Esophagus squamous epithelium (tissue), 5 donors: ENCODE results near the gene TP53I13. TPM values are rescaled to one million over a fixed set of nuclear protein-coding genes. Genes with fewer than 3 reads are reported as not detected.

Experiments
- DNase-seq: peaks from one replicate; lab custom pipeline; 2025; lab: John Stamatoyannopoulos, UW
- H3K27ac ChIP-seq, 4 donors: fragments of 200-600 bp; sonication (generic); one replicate each; pipeline ENCODE4 v1.5.1; 2016 to 2019; ENCODE audit warnings: mild to moderate bottlenecking in 1 of 4
- H3K27me3 ChIP-seq, 4 donors: fragments of 200-600 bp; sonication (generic); 1 replicate in 3 of 4; 2 replicates in 1 of 4; pipeline versions ENCODE4 v1.5.1 to v1.6.0; 2017 to 2021; ENCODE audit warnings: antibody characterized with exemption in 1 of 4
- H3K36me3 ChIP-seq, 3 donors: fragments of 200-600 bp; sonication (generic); one replicate each; pipeline ENCODE4 v1.5.1; 2016 to 2019
- H3K4me1 ChIP-seq, 3 donors: fragments of 200-600 bp; sonication (generic); one replicate each; pipeline ENCODE4 v1.5.1; 2017 to 2019
- H3K4me3 ChIP-seq, 4 donors: fragments of 200-600 bp; sonication (generic); 1 replicate in 3 of 4; 2 replicates in 1 of 4; pipeline ENCODE4 v1.5.1; 2016 to 2019; ENCODE audit warnings: mild to moderate bottlenecking in 2 of 4, moderate library complexity in 1 of 4
- H3K9me3 ChIP-seq, 3 donors: fragments of 200-600 bp; sonication (generic); one replicate each; pipeline ENCODE4 v1.5.1; 2016 to 2019
- POLR2A ChIP-seq, 4 donors: fragments of 450-650 bp; IDR thresholded peaks; one replicate each; pipeline ENCODE4 v1.6.1; 2017; ENCODE audit warnings: antibody characterized with exemption in 4 of 4, mild to moderate bottlenecking in 4 of 4, moderate library complexity in 3 of 4
- WGBS, 2 donors: methylation state at CpG; one replicate each; pipeline ENCODE4 v1.1.5; 2018; 5-methylcytosine and 5-hydroxymethylcytosine counted together
- intact Hi-C: fragments of 100-400 bp; cut with DNase I; formaldehyde crosslinking; loops from one replicate; pipeline ENCODE4 v1.15.0; 2022
- total RNA-seq, 4 donors: library from RNA; depleted of rRNA; stranded (reverse); fragments of >200 nt; gene quantifications; one replicate each; pipeline ENCODE4 v1.1.0, GENCODE V29; 2016
- TF ChIP-seq, protein P1 (sequence below), 6 experiments: fragments of 450-650 bp in 4 of 6; fragments of 200-600 bp in 2 of 6; sonication (generic) in 2 of 6; IDR thresholded peaks; one replicate each; pipeline ENCODE4 v1.5.1; 2016 to 2019; ENCODE audit warnings: antibody characterized with exemption in 6 of 6, mild to moderate bottlenecking in 4 of 6, moderate library complexity in 4 of 6
- donor health status: DM: yes; HTN: yes; CAD: no.

Gene TP53I13
- total RNA-seq, 4 donors from 2014 or later: 11.8 to 34.9 (median 21.8) TPM

DNA sequence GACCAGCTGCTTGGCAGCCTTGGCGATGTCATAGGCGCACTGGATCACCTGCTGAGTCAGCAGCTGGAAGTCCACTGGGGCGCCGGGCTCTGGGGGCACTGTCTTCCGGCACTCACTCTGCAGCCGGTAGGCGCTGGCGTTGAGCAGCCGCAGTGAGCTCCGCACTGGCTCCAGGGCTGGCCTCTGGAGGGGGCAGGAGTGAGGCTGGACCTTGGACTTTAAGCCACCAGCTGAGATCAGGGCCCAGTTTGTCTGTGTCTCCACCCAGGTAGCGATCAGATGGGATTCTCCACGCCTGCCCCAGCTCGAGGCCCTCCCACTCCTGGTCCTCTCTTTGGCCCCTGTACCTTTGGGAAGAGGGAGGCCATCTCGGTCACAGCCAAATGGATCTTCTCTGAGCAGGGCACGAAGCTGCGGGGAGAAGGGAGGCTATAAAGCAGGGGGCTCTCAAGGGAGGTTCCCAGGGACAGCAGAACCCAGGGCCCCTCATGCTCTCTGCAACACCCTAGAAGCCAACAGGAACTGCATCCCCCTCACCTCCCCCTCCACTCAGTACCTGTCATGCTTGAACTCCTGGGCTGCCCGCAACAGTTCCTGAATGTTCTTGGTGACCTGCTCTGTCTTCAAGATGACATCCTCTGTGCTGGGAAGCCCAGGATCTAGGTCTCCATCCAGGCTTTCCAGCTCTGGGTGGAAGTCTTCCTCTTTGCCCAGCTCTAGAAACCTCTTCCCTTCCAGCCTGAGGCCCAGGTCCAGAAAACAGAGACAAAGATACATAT is 6.4 kb downstream of the TP53I13 start:
- Histone ChIP-seq H3K27me3 (no peaks in the 10 kb centered on the region), H3K27ac (no peak overlapping the region), H3K36me3 (peaks cover 21 to 73% (median 44%) of the 10 kb centered on the region in 3 donors), H3K4me1 (peaks cover 20 to 67% (median 21%) of the 10 kb centered on the region in 3 donors), H3K4me3 (no peak overlapping the region), H3K9me3 (no peaks in the 10 kb centered on the region)
- TF ChIP-seq, protein P1, sequence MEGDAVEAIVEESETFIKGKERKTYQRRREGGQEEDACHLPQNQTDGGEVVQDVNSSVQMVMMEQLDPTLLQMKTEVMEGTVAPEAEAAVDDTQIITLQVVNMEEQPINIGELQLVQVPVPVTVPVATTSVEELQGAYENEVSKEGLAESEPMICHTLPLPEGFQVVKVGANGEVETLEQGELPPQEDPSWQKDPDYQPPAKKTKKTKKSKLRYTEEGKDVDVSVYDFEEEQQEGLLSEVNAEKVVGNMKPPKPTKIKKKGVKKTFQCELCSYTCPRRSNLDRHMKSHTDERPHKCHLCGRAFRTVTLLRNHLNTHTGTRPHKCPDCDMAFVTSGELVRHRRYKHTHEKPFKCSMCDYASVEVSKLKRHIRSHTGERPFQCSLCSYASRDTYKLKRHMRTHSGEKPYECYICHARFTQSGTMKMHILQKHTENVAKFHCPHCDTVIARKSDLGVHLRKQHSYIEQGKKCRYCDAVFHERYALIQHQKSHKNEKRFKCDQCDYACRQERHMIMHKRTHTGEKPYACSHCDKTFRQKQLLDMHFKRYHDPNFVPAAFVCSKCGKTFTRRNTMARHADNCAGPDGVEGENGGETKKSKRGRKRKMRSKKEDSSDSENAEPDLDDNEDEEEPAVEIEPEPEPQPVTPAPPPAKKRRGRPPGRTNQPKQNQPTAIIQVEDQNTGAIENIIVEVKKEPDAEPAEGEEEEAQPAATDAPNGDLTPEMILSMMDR (IDR thresholded peaks at IDR 0.05): no peak
- TF ChIP-seq POLR2A (IDR thresholded peaks at IDR 0.05): no peak
- WGBS, 2 donors: 100% methylated on average over 2 of the region's 17 CpGs; no CpG with 5 or more reads in 1 of the 2 donors
- no peak for DNase-seq
- intact Hi-C loops: no loop called here

DNA sequence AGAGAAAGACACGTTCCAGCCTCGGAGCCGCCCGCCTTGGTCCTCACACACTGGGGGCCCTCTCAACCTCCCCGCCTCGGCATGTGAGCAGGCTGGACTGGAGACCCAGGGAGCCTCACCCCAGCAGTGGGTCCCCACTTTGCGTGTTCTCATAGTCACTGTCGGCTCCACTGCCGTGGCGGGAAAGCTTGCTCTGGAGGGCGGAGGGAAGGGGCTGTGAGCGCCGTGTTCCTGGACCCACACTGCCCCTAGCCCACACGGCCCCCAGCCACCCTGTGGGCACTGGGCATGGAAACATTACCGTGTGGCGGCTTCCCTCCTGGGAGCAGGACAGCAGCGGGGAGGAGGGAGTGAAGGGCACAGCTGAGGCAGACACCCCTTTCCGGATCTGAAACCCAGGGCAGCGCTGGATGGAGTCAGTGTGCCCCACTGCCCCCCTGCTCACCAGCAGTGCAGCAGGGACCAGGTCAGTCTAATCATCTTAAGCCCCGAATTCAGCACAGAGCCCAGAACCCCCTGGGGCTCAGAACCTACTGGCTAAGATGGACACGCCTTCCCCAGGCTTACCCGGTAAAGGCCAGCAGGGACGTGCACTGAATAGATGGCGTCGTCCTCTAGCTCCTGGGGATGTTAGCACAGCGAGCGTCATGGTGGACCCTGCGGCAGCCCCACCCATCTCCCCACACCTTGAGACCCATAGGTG is 7.2 kb downstream of the TP53I13 start:
- Histone ChIP-seq H3K27ac (no peak overlapping the region), H3K4me1 (peaks cover 23 to 67% (median 24%) of the 10 kb centered on the region in 3 donors), H3K36me3 (peaks cover 21 to 78% (median 44%) of the 10 kb centered on the region in 3 donors), H3K9me3 (no peaks in the 10 kb centered on the region), H3K27me3 (no peaks in the 10 kb centered on the region), H3K4me3 (no peak overlapping the region)
- no peak for DNase-seq
- WGBS, 2 donors: 56 to 67% methylated on average over 3 to 13 of the region's 28 CpGs
- TF ChIP-seq POLR2A (IDR thresholded peaks at IDR 0.05): no peak
- TF ChIP-seq, protein P1 (IDR thresholded peaks at IDR 0.05): no peak
- intact Hi-C loops: no loop called here

DNA sequence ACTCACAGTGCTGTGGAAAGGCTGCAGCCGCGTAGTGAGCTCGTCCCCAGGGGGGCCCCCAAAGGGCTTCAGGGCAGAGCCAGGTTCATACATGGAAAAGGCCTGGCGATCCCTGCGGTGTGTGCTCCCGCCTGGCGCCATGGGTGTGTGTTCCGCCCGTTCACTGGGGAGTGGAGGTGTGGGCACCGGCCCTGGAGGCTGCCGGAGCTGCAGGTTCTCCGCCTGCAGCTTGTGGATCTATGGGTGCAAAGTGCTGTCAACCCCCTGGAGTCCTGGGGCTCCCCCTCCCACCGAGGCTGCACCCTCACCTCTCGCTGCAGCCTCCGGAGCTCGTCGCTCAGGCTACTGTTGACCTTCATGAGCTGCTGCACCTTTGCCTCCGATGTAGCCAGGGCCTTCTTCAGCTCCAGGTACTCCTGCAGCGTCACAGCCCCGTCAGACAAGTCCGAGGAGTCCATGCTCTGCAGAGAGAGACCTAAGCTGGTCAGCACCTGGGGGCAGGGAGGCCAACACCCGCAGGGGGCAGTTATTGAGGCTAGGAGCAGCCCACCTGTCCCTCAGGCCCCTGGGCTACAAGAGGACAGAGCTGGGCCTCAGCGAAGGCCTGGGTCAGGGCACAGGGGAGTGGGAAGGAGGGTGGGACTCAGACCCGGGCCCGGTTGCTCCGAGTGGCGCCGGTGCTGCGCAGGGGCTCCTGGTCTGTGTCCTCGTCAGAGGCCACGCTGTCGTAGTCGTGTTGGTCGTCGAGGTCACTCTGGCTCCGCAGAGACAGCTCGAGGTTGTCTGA is 7.9 kb downstream of the TP53I13 start:
- Histone ChIP-seq H3K36me3 (peaks cover 21 to 85% (median 51%) of the 10 kb centered on the region in 3 donors), H3K27me3 (no peaks in the 10 kb centered on the region), H3K9me3 (no peaks in the 10 kb centered on the region), H3K4me1 (peaks cover 30 to 67% (median 31%) of the 10 kb centered on the region in 3 donors), H3K27ac (no peak overlapping the region), H3K4me3 (no peak overlapping the region)
- 76 to 85% methylated on average over 3 to 5 of the region's 37 CpGs for WGBS, 2 donors
- DNase-seq: no peak
- TF ChIP-seq, protein P1 (IDR thresholded peaks at IDR 0.05): no peak
- no peak for TF ChIP-seq POLR2A (IDR thresholded peaks at IDR 0.05)
- intact Hi-C loops: no loop called here

DNA sequence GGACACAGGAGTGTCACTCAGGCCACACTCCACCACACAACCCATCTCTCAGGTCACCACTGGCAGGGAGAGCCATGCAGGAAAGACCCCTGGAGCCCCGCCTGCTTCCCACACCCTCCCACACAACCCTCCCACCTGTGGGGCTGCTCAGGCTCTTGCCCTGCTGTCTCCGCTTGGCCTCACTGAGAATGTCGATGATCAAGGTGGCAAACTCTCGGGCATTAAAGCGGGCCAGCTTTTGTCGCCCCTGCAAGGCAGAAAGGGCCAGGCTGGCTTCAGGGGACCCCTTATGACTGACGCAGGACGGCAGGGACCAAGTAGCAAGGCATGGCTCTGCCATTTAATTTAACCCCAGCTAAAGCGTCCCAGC is 8.5 kb downstream of the TP53I13 start:
- peaks cover 21 to 91% (median 51%) of the 10 kb centered on the region in 3 donors for H3K36me3 ChIP-seq
- WGBS, 2 donors: 90 to 100% methylated on average over 1 to 4 of the region's 9 CpGs
- intact Hi-C loops: no loop called here

More for the DNA sequence above, 8.5 kb downstream of the TP53I13 start:
- Histone ChIP-seq H3K9me3 (no peaks in the 10 kb centered on the region), H3K27ac (peak overlapping the region in 1 of 4 donors; percentile 55), H3K4me1 (peaks cover 33 to 67% (median 34%) of the 10 kb centered on the region in 3 donors), H3K4me3 (no peak overlapping the region), H3K27me3 (no peaks in the 10 kb centered on the region)
- DNase-seq: no peak
- TF ChIP-seq, protein P1 (IDR thresholded peaks at IDR 0.05): no peak
- TF ChIP-seq POLR2A (IDR thresholded peaks at IDR 0.05): no peak
